ENCODE data around the gene NSG2.
"Not testable (repeated sequence)": the region's sequence is repeated elsewhere in the genome, so short reads cannot be mapped to it uniquely, and the experiment has no call there.

Gene NSG2

GRCh38 chr5:174010365-174010764, 35.1 kb upstream of the NSG2 start:
- TF ChIP-seq CTCF (IDR thresholded peaks at IDR 0.05; ENCODE audit: borderline replicate concordance, control extremely low read depth, extremely low read depth, insufficient read depth, missing control alignments) = no peak
- in situ Hi-C loops (cut with MboI; ENCODE audit: low sequenced_read_pairs, unreplicated experiment) = no loop called here
- DNase-seq (ENCODE audit: low spot score) = no peak

- no peak for TF ChIP-seq CTCF (IDR thresholded peaks at IDR 0.05; ENCODE audit: borderline replicate concordance, control extremely low read depth, extremely low read depth, insufficient read depth, missing control alignments)
- DNase-seq (ENCODE audit: low spot score) = no peak
- in situ Hi-C loops (cut with MboI; ENCODE audit: low sequenced_read_pairs, unreplicated experiment) = no loop called here
Measured at GRCh38 chr5:174011441-174011840, 34.1 kb upstream of the NSG2 start.

- TF ChIP-seq CTCF (IDR thresholded peaks at IDR 0.05; ENCODE audit: borderline replicate concordance, control extremely low read depth, extremely low read depth, insufficient read depth, missing control alignments) = peak; percentile 46
- in situ Hi-C loops (cut with MboI; ENCODE audit: low sequenced_read_pairs, unreplicated experiment) = not testable (repeated sequence)
- peak; percentile 62 for DNase-seq (ENCODE audit: low spot score)
Measured at GRCh38 chr5:174020069-174020927, 25.2 kb upstream of the NSG2 start.

GRCh38 chr5:174020928-174021304, 24.6 kb upstream of the NSG2 start:
- DNase-seq (ENCODE audit: low spot score) = no peak
- in situ Hi-C loops (cut with MboI; ENCODE audit: low sequenced_read_pairs, unreplicated experiment) = no loop called here
- TF ChIP-seq CTCF (IDR thresholded peaks at IDR 0.05; ENCODE audit: borderline replicate concordance, control extremely low read depth, extremely low read depth, insufficient read depth, missing control alignments) = no peak

- TF ChIP-seq CTCF (IDR thresholded peaks at IDR 0.05; ENCODE audit: borderline replicate concordance, control extremely low read depth, extremely low read depth, insufficient read depth, missing control alignments) = no peak
- in situ Hi-C loops (cut with MboI; ENCODE audit: low sequenced_read_pairs, unreplicated experiment) = no loop called here
- DNase-seq (ENCODE audit: low spot score) = no peak
Measured at GRCh38 chr5:174022384-174023095, 23.0 kb upstream of the NSG2 start.

- in situ Hi-C loops (cut with MboI; ENCODE audit: low sequenced_read_pairs, unreplicated experiment) = no loop called here
- no peak for DNase-seq (ENCODE audit: low spot score)
- no peak for TF ChIP-seq CTCF (IDR thresholded peaks at IDR 0.05; ENCODE audit: borderline replicate concordance, control extremely low read depth, extremely low read depth, insufficient read depth, missing control alignments)
Measured at GRCh38 chr5:174030286-174030685, 15.2 kb upstream of the NSG2 start.

Data from GM13976 (cell line).